OCI-LY7 (cell line): ENCODE data around the gene NUP210. TPM values are rescaled to one million over a fixed set of nuclear protein-coding genes. Genes with fewer than 3 reads are reported as not detected.
"Not testable (repeated sequence)": the region's sequence is repeated elsewhere in the genome, so short reads cannot be mapped to it uniquely, and the experiment has no call there.

Experiments used
- BruUV-seq: library from RNA; stranded (reverse); fragments of 400-500 nt; replicated peaks from 2 replicates; lab custom pipeline; 2021; lab: Mats Ljungman, UMichigan
- CTCF ChIA-PET: fragments of 300-600 bp; sonication (Branson Sonifier 250); formaldehyde crosslinking; loops from one replicate; lab custom pipeline; 2022; ENCODE audit warnings: antibody characterized with exemption; ENCODE audit not compliant: unreplicated experiment; lab: Charles Lee
- POLR2A ChIA-PET: fragments of 300-600 bp; sonication (Branson Sonifier 250); formaldehyde crosslinking; loops from one replicate; lab custom pipeline; 2022; ENCODE audit warnings: antibody characterized with exemption; lab: Charles Lee
- DNase-seq: peaks from one replicate; pipeline ENCODE4 v3.0.0-alpha.2; 2015; ENCODE audit warnings: low spot score
- H2AFZ ChIP-seq: fragments of 200-600 bp; sonication (generic), shearing (Covaris generic); 2 replicates; pipeline ENCODE4 v1.6.1; 2014; ENCODE audit warnings: mild to moderate bottlenecking, antibody characterized with exemption, low read length, moderate library complexity
- H3K27ac ChIP-seq: fragments of 200-600 bp; sonication (generic); 2 replicates; pipeline ENCODE4 v1.5.1; 2014; ENCODE audit warnings: mixed run types, low read depth, mild to moderate bottlenecking, moderate library complexity, low read length, inconsistent platforms; ENCODE audit not compliant: poor library complexity, severe bottlenecking
- H3K36me3 ChIP-seq: fragments of 200-600 bp; sonication (generic); 2 replicates; pipeline ENCODE4 v1.6.1; 2014; ENCODE audit warnings: mild to moderate bottlenecking, antibody characterized with exemption, low read length, moderate library complexity, mixed read lengths; ENCODE audit not compliant: insufficient read depth
- H3K4me1 ChIP-seq: fragments of 200-600 bp; sonication (generic); 2 replicates; pipeline ENCODE4 v1.5.1; 2014; ENCODE audit warnings: mild to moderate bottlenecking, low read length; ENCODE audit not compliant: insufficient read depth, poor library complexity, severe bottlenecking
- H3K4me2 ChIP-seq: fragments of 200-600 bp; sonication (generic); 2 replicates; pipeline ENCODE4 v1.6.1; 2014; ENCODE audit warnings: mild to moderate bottlenecking, low read length
- H3K4me3 ChIP-seq: fragments of 200-600 bp; sonication (generic); 2 replicates; pipeline ENCODE4 v1.5.1; 2014; ENCODE audit warnings: mild to moderate bottlenecking, low read depth, low read length; ENCODE audit not compliant: poor library complexity, severe bottlenecking
- H3K79me2 ChIP-seq: fragments of 200-600 bp; sonication (generic); 2 replicates; pipeline ENCODE4 v1.6.1; 2016; ENCODE audit warnings: low read depth, mild to moderate bottlenecking, low read length, moderate library complexity, mixed read lengths; ENCODE audit not compliant: insufficient read depth
- H3K9me2 ChIP-seq: fragments of 200-600 bp; sonication (generic); 2 replicates; pipeline ENCODE4 v1.6.1; 2016; ENCODE audit warnings: mild to moderate bottlenecking, low read length, mixed read lengths; ENCODE audit not compliant: insufficient read depth
- H3K9me3 ChIP-seq: fragments of 200-600 bp; sonication (generic); 2 replicates; pipeline ENCODE4 v1.6.1; 2014; ENCODE audit warnings: mild to moderate bottlenecking, mixed run types, low read length, mixed read lengths
- H4K20me1 ChIP-seq: fragments of 200-600 bp; sonication (generic); 2 replicates; pipeline ENCODE4 v1.6.1; 2014; ENCODE audit warnings: mild to moderate bottlenecking, antibody characterized with exemption, low read length, moderate library complexity, mixed read lengths; ENCODE audit not compliant: insufficient read depth
- CTCF ChIP-seq: fragments of 200-600 bp; sonication (generic); conservative IDR thresholded peaks from 2 replicates; pipeline ENCODE4 v1.5.1; 2014; ENCODE audit warnings: mild to moderate bottlenecking, antibody characterized with exemption, low read length, moderate library complexity, mixed read lengths
- EZH2phosphoT487 ChIP-seq: fragments of 200-600 bp; sonication (generic); IDR thresholded peaks from 2 replicates; pipeline ENCODE4 v1.6.1; 2018; ENCODE audit warnings: low read depth, borderline replicate concordance, mild to moderate bottlenecking, mixed run types, antibody characterized with exemption, low read length, moderate library complexity, mixed read lengths
- intact Hi-C: fragments of 100-400 bp; cut with micrococcal nuclease; formaldehyde crosslinking; loops from one replicate; pipeline ENCODE4 v1.10.0; 2022; ENCODE audit not compliant: unreplicated experiment
- total RNA-seq, 2 experiments: library from RNA; depleted of rRNA in 1 of 2; stranded (reverse); fragments of >200 nt in 1 of 2; shearing (Covaris generic) in 1 of 2; gene quantifications; 2 replicates each; pipeline ENCODE4 v1.2.3, GENCODE V29; 2014 to 2022

NUP210 gene
- total RNA-seq, 2 experiments from 2014 or later: 195 to 232 TPM

- CTCF ChIA-PET: interaction anchor here (0.6 kb wide), 1 partner anchor 132 kb away, joined by 3 read pairs; no protein-coding TSS in a partner anchor
- Histone ChIP-seq H3K4me3 (no peak overlapping the region), H2AFZ (no peak overlapping the region), H3K4me1 (no peaks in the 10 kb centered on the region), H4K20me1 (0 out of 2 replicates have a peak, but pooled peaks cover 4% of the 10 kb centered on the region), H3K9me2 (no peaks in the 10 kb centered on the region), H3K79me2 (no peaks in the 10 kb centered on the region), H3K4me2 (no peak overlapping the region), H3K9me3 (no peaks in the 10 kb centered on the region), H3K36me3 (peaks cover 97% of the 10 kb centered on the region), H3K27ac (no peak overlapping the region)
- no TSS peak for BruUV-seq
- intact Hi-C loops: no loop called here
- DNase-seq: no peak
- POLR2A ChIA-PET: interaction anchor here (1.0 kb wide), 1 partner anchor 75 kb away, joined by 4 read pairs; no protein-coding TSS in a partner anchor
- TF ChIP-seq CTCF (no peak), EZH2phosphoT487 (no peak)
Observed at GRCh38 chr3:13380971-13381370, 39.2 kb downstream of the NUP210 start.

GRCh38 chr3:13379201-13379830 is 40.8 kb downstream of the NUP210 start:
- Histone ChIP-seq H3K4me3 (no peak overlapping the region), H3K9me3 (no peaks in the 10 kb centered on the region), H4K20me1 (0 out of 2 replicates have a peak, but pooled peaks cover 4% of the 10 kb centered on the region), H3K9me2 (no peaks in the 10 kb centered on the region), H2AFZ (no peak overlapping the region), H3K4me1 (no peaks in the 10 kb centered on the region), H3K79me2 (no peaks in the 10 kb centered on the region), H3K4me2 (no peak overlapping the region), H3K27ac (no peak overlapping the region), H3K36me3 (peaks cover 97% of the 10 kb centered on the region)
- no peak for DNase-seq
- CTCF ChIA-PET: no interaction called here
- BruUV-seq: no TSS peak
- POLR2A ChIA-PET: interaction anchor here (1.0 kb wide), 1 partner anchor 10 kb away, joined by 3 read pairs; no protein-coding TSS in a partner anchor
- intact Hi-C loops: no loop called here
- TF ChIP-seq EZH2phosphoT487 (no peak), CTCF (no peak)

- Histone ChIP-seq H3K9me2 (no peaks in the 10 kb centered on the region), H3K4me1 (no peaks in the 10 kb centered on the region), H2AFZ (no peak overlapping the region), H3K4me3 (no peak overlapping the region), H3K9me3 (no peaks in the 10 kb centered on the region), H3K79me2 (no peaks in the 10 kb centered on the region), H4K20me1 (0 out of 2 replicates have a peak, but pooled peaks cover 4% of the 10 kb centered on the region), H3K27ac (no peak overlapping the region), H3K4me2 (no peak overlapping the region), H3K36me3 (peaks cover 98% of the 10 kb centered on the region)
- ChIA-PET CTCF (no interaction called here), POLR2A (interaction anchor here (0.7 kb wide), 1 partner anchor 28 kb away, joined by 3 read pairs; no protein-coding TSS in a partner anchor)
- no peak for DNase-seq
- TF ChIP-seq CTCF: no peak
- TF ChIP-seq EZH2phosphoT487: no peak
- no TSS peak for BruUV-seq
- intact Hi-C loops: no loop called here
Observed at GRCh38 chr3:13378155-13378554, 42.0 kb downstream of the NUP210 start.

- H2AFZ ChIP-seq, intact Hi-C loops, CTCF ChIA-PET, H3K27ac ChIP-seq, H3K4me2 ChIP-seq, H3K4me1 ChIP-seq, BruUV-seq, H3K79me2 ChIP-seq, H3K9me3 ChIP-seq, POLR2A ChIA-PET, DNase-seq, H3K9me2 ChIP-seq, H3K4me3 ChIP-seq, H4K20me1 ChIP-seq: not testable (repeated sequence)
- peaks cover 98% of the 10 kb centered on the region for H3K36me3 ChIP-seq
Observed at GRCh38 chr3:13377741-13378140, 42.4 kb downstream of the NUP210 start.
